Activated T-cell treated with anti-CD3 and anti-CD28 coated beads, Interleukin-2, amount 50 U/mL, for 24 hours (primary cell): ENCODE data around the gene GSTCD.
"Not testable (repeated sequence)": the region's sequence is repeated elsewhere in the genome, so short reads cannot be mapped to it uniquely, and the experiment has no call there.

Experiments
- DNase-seq: peaks from one replicate; pipeline ENCODE4 v3.0.0-alpha.2; 2020
- H3K27ac Mint-ChIP-seq: 2 replicates; pipeline ENCODE4 v1.8.0; 2020; ENCODE audit warnings: mild to moderate bottlenecking, mixed read lengths
- H3K27me3 Mint-ChIP-seq: 2 replicates; pipeline ENCODE4 v1.8.0; 2020; ENCODE audit warnings: mixed read lengths
- H3K36me3 Mint-ChIP-seq: 2 replicates; pipeline ENCODE4 v1.8.0; 2020; ENCODE audit warnings: low read depth, mixed read lengths
- H3K4me1 Mint-ChIP-seq: 2 replicates; pipeline ENCODE4 v1.8.0; 2020; ENCODE audit warnings: low read depth, mixed read lengths
- H3K4me3 Mint-ChIP-seq: 2 replicates; pipeline ENCODE4 v1.8.0; 2020; ENCODE audit warnings: mild to moderate bottlenecking, moderate library complexity, mixed read lengths
- H3K9me3 Mint-ChIP-seq: 2 replicates; pipeline ENCODE4 v1.8.0; 2020; ENCODE audit warnings: mixed read lengths

Gene GSTCD

GRCh38 chr4:105708181-105709080, at the start of gene GSTCD, which contains the start of gene INTS12:
TSS of gene GSTCD (plus strand) at chr4:105708784. CDS start at chr4:105717614, 8,830 bp downstream.
TSS of gene INTS12 (minus strand) at chr4:105708689. CDS start at chr4:105700005, 8,684 bp downstream.
- H3K4me3 Mint-ChIP-seq = peak within 1 kb of the TSS; percentile 99
- no peaks in the 10 kb centered on the region for H3K27me3 Mint-ChIP-seq
- H3K36me3 Mint-ChIP-seq = peaks cover 31% of the 10 kb centered on the region
- DNase-seq = peak; percentile 93
- H3K27ac Mint-ChIP-seq = peak within 1 kb of the TSS; percentile 98
- H3K4me1 Mint-ChIP-seq = peaks cover 34% of the 10 kb centered on the region
- no peaks in the 10 kb centered on the region for H3K9me3 Mint-ChIP-seq

- H3K27ac Mint-ChIP-seq = no peak overlapping the region
- H3K36me3 Mint-ChIP-seq = no peaks in the 10 kb centered on the region
- no peaks in the 10 kb centered on the region for H3K4me1 Mint-ChIP-seq
- no peak overlapping the region for H3K4me3 Mint-ChIP-seq
- no peaks in the 10 kb centered on the region for H3K9me3 Mint-ChIP-seq
- no peak for DNase-seq
- no peaks in the 10 kb centered on the region for H3K27me3 Mint-ChIP-seq
These were observed 49.4 kb upstream of the GSTCD start for GRCh38 chr4:105659190-105659589.

- Mint-ChIP-seq H3K27ac (no peak overlapping the region), H3K4me1 (no peaks in the 10 kb centered on the region), H3K4me3 (no peak overlapping the region), H3K27me3 (peaks cover 5% of the 10 kb centered on the region), H3K9me3 (no peaks in the 10 kb centered on the region), H3K36me3 (no peaks in the 10 kb centered on the region)
- no peak for DNase-seq
These were observed 47.6 kb upstream of the GSTCD start for GRCh38 chr4:105661028-105661427.

GRCh38 chr4:105662935-105663675, 45.5 kb upstream of the GSTCD start:
- peaks cover 10% of the 10 kb centered on the region for H3K27me3 Mint-ChIP-seq
- H3K4me1 Mint-ChIP-seq = no peaks in the 10 kb centered on the region
- H3K4me3 Mint-ChIP-seq = no peak overlapping the region
- H3K9me3 Mint-ChIP-seq = no peaks in the 10 kb centered on the region
- no peak overlapping the region for H3K27ac Mint-ChIP-seq
- no peaks in the 10 kb centered on the region for H3K36me3 Mint-ChIP-seq
- DNase-seq = no peak

GRCh38 chr4:105666693-105667092, 41.9 kb upstream of the GSTCD start:
- DNase-seq = no peak
- H3K4me3 Mint-ChIP-seq = no peak overlapping the region
- no peaks in the 10 kb centered on the region for H3K36me3 Mint-ChIP-seq
- H3K27ac Mint-ChIP-seq = no peak overlapping the region
- no peaks in the 10 kb centered on the region for H3K4me1 Mint-ChIP-seq
- H3K27me3 Mint-ChIP-seq = peaks cover 14% of the 10 kb centered on the region
- no peaks in the 10 kb centered on the region for H3K9me3 Mint-ChIP-seq

GRCh38 chr4:105670684-105671083, 37.9 kb upstream of the GSTCD start:
- Mint-ChIP-seq H3K4me1 (no peaks in the 10 kb centered on the region), H3K27me3 (peaks cover 16% of the 10 kb centered on the region), H3K36me3 (no peaks in the 10 kb centered on the region), H3K9me3 (no peaks in the 10 kb centered on the region), H3K4me3 (no peak overlapping the region), H3K27ac (no peak overlapping the region)
- DNase-seq = no peak

GRCh38 chr4:105671301-105671700, 37.3 kb upstream of the GSTCD start:
- H3K27ac Mint-ChIP-seq = no peak overlapping the region

GRCh38 chr4:105674011-105674410, 34.6 kb upstream of the GSTCD start:
- Mint-ChIP-seq H3K9me3 (no peaks in the 10 kb centered on the region), H3K4me1 (no peaks in the 10 kb centered on the region), H3K27ac (no peak overlapping the region), H3K36me3 (no peaks in the 10 kb centered on the region), H3K4me3 (no peak overlapping the region), H3K27me3 (peaks cover 9% of the 10 kb centered on the region)
- no peak for DNase-seq

More at GRCh38 chr4:105671301-105671700, 37.3 kb upstream of the GSTCD start:
- Mint-ChIP-seq H3K4me1 (no peaks in the 10 kb centered on the region), H3K36me3 (no peaks in the 10 kb centered on the region), H3K4me3 (no peak overlapping the region), H3K27me3 (peaks cover 14% of the 10 kb centered on the region), H3K9me3 (no peaks in the 10 kb centered on the region)
- DNase-seq = no peak

- H3K4me1 Mint-ChIP-seq = no peaks in the 10 kb centered on the region
- no peaks in the 10 kb centered on the region for H3K9me3 Mint-ChIP-seq
- no peak overlapping the region for H3K4me3 Mint-ChIP-seq
- H3K27ac Mint-ChIP-seq = no peak overlapping the region
- H3K27me3 Mint-ChIP-seq = peaks cover 3% of the 10 kb centered on the region
- peaks cover 17% of the 10 kb centered on the region for H3K36me3 Mint-ChIP-seq
- no peak for DNase-seq
These were observed 30.9 kb upstream of the GSTCD start for GRCh38 chr4:105677709-105678108.

- H3K27me3 Mint-ChIP-seq = peaks cover 3% of the 10 kb centered on the region
- H3K4me3 Mint-ChIP-seq = no peak overlapping the region
- no peak for DNase-seq
- no peaks in the 10 kb centered on the region for H3K9me3 Mint-ChIP-seq
- no peaks in the 10 kb centered on the region for H3K4me1 Mint-ChIP-seq
- peaks cover 31% of the 10 kb centered on the region for H3K36me3 Mint-ChIP-seq
- H3K27ac Mint-ChIP-seq = no peak overlapping the region
These were observed 29.4 kb upstream of the GSTCD start for GRCh38 chr4:105679186-105679585.

GRCh38 chr4:105683038-105683437, 25.5 kb upstream of the GSTCD start:
- Mint-ChIP-seq H3K9me3 (no peaks in the 10 kb centered on the region), H3K4me3 (no peak overlapping the region), H3K4me1 (no peaks in the 10 kb centered on the region), H3K27ac (no peak overlapping the region), H3K36me3 (peaks cover 58% of the 10 kb centered on the region), H3K27me3 (no peaks in the 10 kb centered on the region)
- no peak for DNase-seq

GRCh38 chr4:105686571-105686970, 22.0 kb upstream of the GSTCD start:
- Mint-ChIP-seq H3K9me3 (no peaks in the 10 kb centered on the region), H3K4me1 (no peaks in the 10 kb centered on the region), H3K27ac (no peak overlapping the region), H3K4me3 (no peak overlapping the region), H3K27me3 (no peaks in the 10 kb centered on the region), H3K36me3 (peaks cover 83% of the 10 kb centered on the region)
- DNase-seq = no peak

GRCh38 chr4:105694812-105695211, 13.8 kb upstream of the GSTCD start:
- not testable (repeated sequence) for H3K4me3 Mint-ChIP-seq, H3K9me3 Mint-ChIP-seq, H3K27me3 Mint-ChIP-seq, H3K27ac Mint-ChIP-seq, DNase-seq, H3K4me1 Mint-ChIP-seq
- H3K36me3 Mint-ChIP-seq = peaks cover 84% of the 10 kb centered on the region

- peaks cover 80% of the 10 kb centered on the region for H3K36me3 Mint-ChIP-seq
- H3K27me3 Mint-ChIP-seq, H3K27ac Mint-ChIP-seq, DNase-seq, H3K9me3 Mint-ChIP-seq, H3K4me3 Mint-ChIP-seq, H3K4me1 Mint-ChIP-seq: not testable (repeated sequence)
These were observed 12.8 kb upstream of the GSTCD start for GRCh38 chr4:105695832-105696231.

GRCh38 chr4:105698607-105699006, 10.0 kb upstream of the GSTCD start:
- Mint-ChIP-seq H3K4me3 (no peak overlapping the region), H3K36me3 (peaks cover 63% of the 10 kb centered on the region), H3K4me1 (peaks cover 10% of the 10 kb centered on the region), H3K9me3 (no peaks in the 10 kb centered on the region), H3K27me3 (no peaks in the 10 kb centered on the region), H3K27ac (no peak overlapping the region)
- no peak for DNase-seq
